Peyer's patch (tissue), 4 donors: ENCODE results near the gene SOX18. TPM values are rescaled to one million over a fixed set of nuclear protein-coding genes. Genes with fewer than 3 reads are reported as not detected.
"Not testable (repeated sequence)": the region's sequence is repeated elsewhere in the genome, so short reads cannot be mapped to it uniquely, and the experiment has no call there.

Source experiments
- DNase-seq, 3 donors: peaks; one replicate each; pipeline ENCODE4 v3.0.0-alpha.2; 2017 to 2019
- H3K27ac ChIP-seq, 4 donors: fragments of 200-600 bp; sonication (generic); one replicate each; pipeline ENCODE4 v1.5.1; 2016 to 2019
- H3K27me3 ChIP-seq, 2 donors: fragments of 200-600 bp; sonication (generic); one replicate each; pipeline ENCODE4 v1.5.1; 2019
- H3K36me3 ChIP-seq, 3 donors: fragments of 200-600 bp; sonication (generic); one replicate each; pipeline ENCODE4 v1.5.1; 2016 to 2019
- H3K4me1 ChIP-seq, 4 donors: fragments of 200-600 bp; sonication (generic); one replicate each; pipeline ENCODE4 v1.5.1; 2016 to 2019
- H3K4me3 ChIP-seq, 4 donors: fragments of 200-600 bp; sonication (generic); 1 replicate in 3 of 4; 2 replicates in 1 of 4; pipeline ENCODE4 v1.5.1; 2016 to 2019; ENCODE audit warnings: mild to moderate bottlenecking in 1 of 4
- H3K9me3 ChIP-seq, 4 donors: fragments of 200-600 bp; sonication (generic); one replicate each; pipeline ENCODE4 v1.5.1; 2016 to 2019; ENCODE audit warnings: mild to moderate bottlenecking in 1 of 4
- CTCF ChIP-seq, 6 experiments: fragments of 450-650 bp in 4 of 6; fragments of 200-600 bp in 2 of 6; sonication (generic) in 1 of 6; IDR thresholded peaks; one replicate each; pipeline ENCODE4 v1.5.1; 2017 to 2019; ENCODE audit warnings: antibody characterized with exemption in 6 of 6, mild to moderate bottlenecking in 3 of 6, moderate library complexity in 1 of 6
- POLR2A ChIP-seq, 2 donors: fragments of 450-650 bp; IDR thresholded peaks; one replicate each; pipeline ENCODE4 v1.5.1; 2017; ENCODE audit warnings: antibody characterized with exemption in 2 of 2, mild to moderate bottlenecking in 2 of 2, moderate library complexity in 2 of 2
- total RNA-seq, 4 donors: library from RNA; depleted of rRNA; stranded (reverse); fragments of >200 nt; gene quantifications; one replicate each; pipeline ENCODE4 v1.1.0, GENCODE V29; 2016

The SOX18 gene
- total RNA-seq, 4 donors from 2014 or later: 2.8 to 6.6 (median 3.4) TPM; not detected in 1

DNA sequence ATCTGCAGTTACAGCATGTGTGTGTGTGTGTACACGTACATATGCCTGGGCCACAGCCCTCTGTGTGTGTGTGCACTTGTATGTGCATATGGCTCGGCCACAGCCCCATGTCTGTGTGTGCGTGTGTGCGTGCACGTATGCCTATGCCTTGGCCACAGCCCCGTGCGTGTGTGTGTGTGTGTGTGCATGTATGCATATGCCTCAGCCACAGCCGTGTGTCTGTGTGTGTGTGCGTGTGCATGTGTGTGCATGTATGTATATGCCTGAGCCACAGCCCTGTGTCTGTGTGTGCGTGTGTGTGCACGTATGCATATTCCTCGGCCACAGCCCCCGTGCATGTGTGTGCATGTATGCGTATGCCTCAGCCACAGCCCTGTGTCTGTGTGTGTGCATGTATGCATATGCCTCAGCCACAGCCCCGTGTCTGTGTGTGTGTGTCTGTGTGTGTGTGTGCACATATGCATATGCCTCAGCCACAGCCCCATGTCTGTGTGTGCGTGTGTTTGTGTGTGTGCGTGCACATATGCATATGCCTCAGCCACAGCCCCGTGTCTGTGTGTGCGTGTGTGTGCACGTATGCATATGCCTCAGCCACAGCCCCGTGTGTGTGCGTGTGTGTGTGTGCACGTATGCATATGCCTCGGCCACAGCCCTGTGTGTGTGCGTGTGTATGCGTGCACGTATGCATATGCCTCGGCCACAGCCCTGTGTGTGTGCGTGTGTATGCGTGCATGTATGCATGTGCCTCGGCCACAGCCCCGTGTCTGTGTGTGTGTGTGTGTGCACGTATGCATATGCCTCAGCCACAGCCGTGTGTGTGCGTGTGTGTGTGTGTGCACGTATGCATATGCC is 28.1 kb downstream of the SOX18 start:
- Histone ChIP-seq H3K36me3 (peaks cover 0 to 95% (median 0%) of the 10 kb centered on the region in 3 donors), H3K27ac (no peak overlapping the region), H3K27me3 (no peaks in the 10 kb centered on the region), H3K4me1 (peaks cover 0 to 18% (median 4%) of the 10 kb centered on the region in 4 donors), H3K9me3 (no peaks in the 10 kb centered on the region), H3K4me3 (no peak overlapping the region)
- no peak for DNase-seq
- no peak for TF ChIP-seq POLR2A (IDR thresholded peaks at IDR 0.05)
- TF ChIP-seq CTCF (IDR thresholded peaks at IDR 0.05): no peak

GRCh38 chr20:64015635-64016034 is 33.8 kb downstream of the SOX18 start:
- TF ChIP-seq POLR2A (IDR thresholded peaks at IDR 0.05) (no peak), CTCF (IDR thresholded peaks at IDR 0.05) (no peak)
- H3K27me3 ChIP-seq: no peaks in the 10 kb centered on the region
- peaks cover 0 to 86% (median 0%) of the 10 kb centered on the region in 3 donors for H3K36me3 ChIP-seq

DNA sequence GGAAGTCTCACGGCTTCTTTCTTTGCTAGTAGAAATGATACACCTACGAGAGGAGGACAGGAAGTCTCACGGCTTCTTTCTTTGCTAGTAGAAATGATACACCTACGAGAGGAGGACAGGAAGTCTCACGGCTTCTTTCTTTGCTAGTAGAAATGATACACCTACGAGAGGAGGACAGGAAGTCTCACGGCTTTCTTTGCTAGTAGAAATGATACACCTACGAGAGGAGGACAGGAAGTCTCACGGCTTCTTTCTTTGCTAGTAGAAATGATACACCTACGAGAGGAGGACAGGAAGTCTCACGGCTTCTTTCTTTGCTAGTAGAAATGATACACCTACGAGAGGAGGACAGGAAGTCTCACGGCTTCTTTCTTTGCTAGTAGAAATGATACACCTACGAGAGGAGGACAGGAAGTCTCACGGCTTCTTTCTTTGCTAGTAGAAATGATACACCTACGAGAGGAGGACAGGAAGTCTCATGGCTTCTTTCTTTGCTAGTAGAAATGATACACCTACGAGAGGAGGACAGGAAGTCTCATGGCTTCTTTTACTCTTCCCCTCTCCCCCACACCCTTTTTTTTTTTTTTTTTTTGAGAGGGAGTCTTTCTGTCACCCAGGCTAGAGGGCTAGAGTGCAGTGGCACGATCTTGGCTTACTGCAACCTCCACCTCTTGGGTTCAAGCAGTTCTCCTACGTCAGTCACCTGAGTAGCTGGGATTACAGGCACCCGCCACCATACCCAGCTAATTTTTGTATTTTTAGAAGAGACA is 36.9 kb downstream of the SOX18 start:
- not testable (repeated sequence) for H3K4me1 ChIP-seq, H3K9me3 ChIP-seq, H3K4me3 ChIP-seq, DNase-seq, H3K27me3 ChIP-seq
- H3K27ac ChIP-seq: peak overlapping the region in 2 of 4 donors; percentile 44 to 61
- H3K36me3 ChIP-seq: peaks cover 0 to 85% (median 3%) of the 10 kb centered on the region in 3 donors

More at GRCh38 chr20:64015635-64016034, 33.8 kb downstream of the SOX18 start:
- no peak for DNase-seq
- Histone ChIP-seq H3K4me1 (peaks cover 0 to 4% (median 0%) of the 10 kb centered on the region in 4 donors), H3K4me3 (no peak overlapping the region), H3K27ac (no peak overlapping the region), H3K9me3 (no peaks in the 10 kb centered on the region)

DNA sequence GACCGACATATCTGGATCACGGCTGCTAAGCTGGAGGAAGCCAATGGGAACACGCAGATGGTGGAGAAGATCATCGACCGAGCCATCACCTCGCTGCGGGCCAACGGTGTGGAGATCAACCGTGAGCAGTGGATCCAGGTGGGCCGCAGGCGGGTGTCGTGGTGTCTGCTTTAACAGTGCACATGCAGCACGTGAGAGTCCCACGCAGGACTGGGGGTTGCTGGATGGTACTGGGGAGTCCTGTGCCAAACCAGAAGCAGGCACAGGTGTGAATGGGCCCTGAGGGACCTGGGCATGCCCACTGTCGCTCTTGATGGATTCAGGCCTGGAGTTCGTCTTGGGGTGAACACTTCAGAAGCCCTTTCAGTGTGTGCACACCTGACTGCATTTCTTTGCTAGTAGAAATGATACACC is 38.1 kb downstream of the SOX18 start:
- H3K36me3 ChIP-seq: peaks cover 0 to 82% (median 3%) of the 10 kb centered on the region in 3 donors
- no peak overlapping the region for H3K4me3 ChIP-seq
- H3K27me3 ChIP-seq: no peaks in the 10 kb centered on the region
- TF ChIP-seq POLR2A (IDR thresholded peaks at IDR 0.05) (no peak), CTCF (IDR thresholded peaks at IDR 0.05) (no peak)
- peaks cover 0 to 4% (median 0%) of the 10 kb centered on the region in 4 donors for H3K9me3 ChIP-seq
- no peak for DNase-seq
- H3K27ac ChIP-seq: peak overlapping the region in 2 of 4 donors; percentile 17 to 55
- peaks cover 0 to 4% (median 0%) of the 10 kb centered on the region in 4 donors for H3K4me1 ChIP-seq

- Histone ChIP-seq H3K9me3 (peaks cover 0 to 4% (median 0%) of the 10 kb centered on the region in 4 donors), H3K4me3 (no peak overlapping the region), H3K27ac (peak overlapping the region in 1 of 4 donors; percentile 17), H3K4me1 (peaks cover 0 to 4% (median 0%) of the 10 kb centered on the region in 4 donors), H3K36me3 (peaks cover 0 to 80% (median 3%) of the 10 kb centered on the region in 3 donors), H3K27me3 (no peaks in the 10 kb centered on the region)
- TF ChIP-seq CTCF (IDR thresholded peaks at IDR 0.05) (no peak), POLR2A (IDR thresholded peaks at IDR 0.05) (no peak)
- no peak for DNase-seq
Measured at GRCh38 chr20:64010711-64011237, 38.7 kb downstream of the SOX18 start.
